HFF-Myc (cell line): Measurements from ENCODE around the gene DPEP3.
"Not testable (repeated sequence)": the region's sequence is repeated elsewhere in the genome, so short reads cannot be mapped to it uniquely, and the experiment has no call there.

ENCODE experiments used
- DNase-seq: peaks from one replicate; pipeline ENCODE4 v3.0.0-alpha.2; 2011; ENCODE audit warnings: low read depth; ENCODE audit errors: extremely low read depth
- H3K4me3 ChIP-seq: replicated peaks from 2 replicates; pipeline ENCODE4 v1.5.1; 2011; ENCODE audit warnings: low read depth, mild to moderate bottlenecking, control low read depth, low read length
- TF ChIP-seq, protein P1 (sequence below): IDR thresholded peaks from 2 replicates; pipeline ENCODE4 v1.5.1; 2012; ENCODE audit warnings: mild to moderate bottlenecking, low read depth, low read length, control low read depth; ENCODE audit errors: missing control alignments

DPEP3 gene

DNA sequence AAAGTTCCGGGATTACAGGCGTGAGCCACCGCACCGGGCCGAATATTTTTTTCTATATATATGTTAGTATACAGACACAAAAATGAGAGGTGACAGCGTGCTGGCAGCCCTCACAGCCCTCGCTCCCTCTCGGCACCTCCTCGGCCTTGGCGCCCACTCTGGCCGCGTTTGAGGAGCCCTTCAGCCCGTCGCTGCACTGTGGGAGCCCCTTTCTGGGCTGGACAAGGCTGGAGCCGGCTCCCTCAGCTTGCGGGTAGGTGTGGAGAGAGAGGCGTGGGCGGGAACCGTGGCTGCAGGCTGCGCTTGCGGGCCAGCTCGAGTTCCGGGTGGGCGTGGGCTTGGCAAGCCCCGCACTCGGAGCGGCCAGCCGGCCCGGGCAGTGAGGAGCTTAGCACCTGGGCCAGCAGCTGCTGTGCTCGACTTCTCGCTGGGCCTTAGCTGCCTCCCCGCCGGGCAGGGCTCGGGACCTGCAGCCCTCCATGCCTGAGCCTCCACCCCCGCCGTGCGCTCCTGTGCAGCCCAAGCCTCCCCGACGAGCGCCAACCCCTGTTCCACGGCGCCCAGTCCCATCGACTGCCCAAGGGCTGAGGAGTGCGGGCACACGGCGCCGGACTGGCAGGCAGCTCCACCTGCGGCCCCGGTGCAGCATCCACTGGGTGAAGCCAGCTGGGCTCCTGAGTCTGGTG lies 1.9 kb upstream of the DPEP3 start:
- no peak for DNase-seq
- TF ChIP-seq, protein P1, sequence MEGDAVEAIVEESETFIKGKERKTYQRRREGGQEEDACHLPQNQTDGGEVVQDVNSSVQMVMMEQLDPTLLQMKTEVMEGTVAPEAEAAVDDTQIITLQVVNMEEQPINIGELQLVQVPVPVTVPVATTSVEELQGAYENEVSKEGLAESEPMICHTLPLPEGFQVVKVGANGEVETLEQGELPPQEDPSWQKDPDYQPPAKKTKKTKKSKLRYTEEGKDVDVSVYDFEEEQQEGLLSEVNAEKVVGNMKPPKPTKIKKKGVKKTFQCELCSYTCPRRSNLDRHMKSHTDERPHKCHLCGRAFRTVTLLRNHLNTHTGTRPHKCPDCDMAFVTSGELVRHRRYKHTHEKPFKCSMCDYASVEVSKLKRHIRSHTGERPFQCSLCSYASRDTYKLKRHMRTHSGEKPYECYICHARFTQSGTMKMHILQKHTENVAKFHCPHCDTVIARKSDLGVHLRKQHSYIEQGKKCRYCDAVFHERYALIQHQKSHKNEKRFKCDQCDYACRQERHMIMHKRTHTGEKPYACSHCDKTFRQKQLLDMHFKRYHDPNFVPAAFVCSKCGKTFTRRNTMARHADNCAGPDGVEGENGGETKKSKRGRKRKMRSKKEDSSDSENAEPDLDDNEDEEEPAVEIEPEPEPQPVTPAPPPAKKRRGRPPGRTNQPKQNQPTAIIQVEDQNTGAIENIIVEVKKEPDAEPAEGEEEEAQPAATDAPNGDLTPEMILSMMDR: no peak
- no peak overlapping the region for H3K4me3 ChIP-seq

DNA sequence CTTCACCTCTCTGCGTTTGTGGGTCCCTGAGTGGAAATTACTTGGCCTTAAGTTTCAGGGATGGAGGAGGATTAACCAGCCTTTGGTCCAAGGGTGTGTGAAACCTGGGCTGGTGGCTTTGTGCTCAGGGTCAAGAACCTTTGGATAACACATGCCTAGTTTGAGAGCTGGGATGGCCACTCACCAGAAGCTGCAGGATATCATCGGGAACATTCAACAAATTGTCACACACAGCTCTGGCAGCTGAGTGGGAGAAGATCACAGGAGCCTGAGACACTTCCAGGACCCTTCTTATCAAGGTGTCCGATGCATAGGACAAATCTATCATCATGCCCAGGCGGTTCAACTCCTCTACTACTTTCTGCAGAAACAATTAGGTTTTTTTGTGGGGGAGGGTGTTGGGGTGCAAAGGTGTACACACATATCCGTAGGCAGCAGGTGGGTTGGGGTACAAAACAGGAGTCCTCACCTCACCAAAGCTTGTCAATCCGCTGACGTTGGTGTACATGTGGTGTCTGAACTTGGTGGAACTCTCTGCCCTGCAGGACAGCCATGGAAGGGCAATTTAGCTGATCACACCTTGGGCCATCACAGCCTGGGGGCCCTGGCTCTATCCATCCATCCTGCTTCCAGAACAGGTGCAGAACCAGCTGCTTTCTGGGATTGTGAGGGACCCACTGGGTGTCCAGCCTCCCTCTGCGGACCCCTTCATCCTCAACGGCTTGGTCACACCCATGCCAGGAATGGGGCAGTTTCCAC lies 2.7 kb downstream of the DPEP3 start:
- DNase-seq: no peak
- TF ChIP-seq, protein P1: no peak
- no peak overlapping the region for H3K4me3 ChIP-seq

DNA sequence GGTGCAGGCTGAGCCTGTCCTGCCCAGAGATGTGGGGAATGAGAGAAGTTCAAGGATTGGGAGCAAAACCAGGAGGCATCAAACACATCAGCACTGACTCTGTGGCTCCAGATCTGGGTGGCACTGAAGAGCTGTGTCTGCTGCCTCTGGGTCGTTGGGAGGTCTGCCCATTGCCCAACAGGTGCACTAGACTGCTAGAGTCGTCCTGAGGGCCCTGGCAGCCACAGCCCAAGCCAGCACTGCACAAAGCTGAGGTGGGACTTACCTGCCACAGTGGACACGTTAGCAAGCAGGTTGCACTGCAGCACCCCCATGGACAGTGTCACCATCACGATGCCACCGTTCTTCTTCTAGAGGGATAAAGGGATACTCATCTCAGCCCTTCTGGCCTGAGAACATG lies 3.3 kb downstream of the DPEP3 start:
- no peak overlapping the region for H3K4me3 ChIP-seq
- TF ChIP-seq, protein P1: no peak
- no peak for DNase-seq

DNA sequence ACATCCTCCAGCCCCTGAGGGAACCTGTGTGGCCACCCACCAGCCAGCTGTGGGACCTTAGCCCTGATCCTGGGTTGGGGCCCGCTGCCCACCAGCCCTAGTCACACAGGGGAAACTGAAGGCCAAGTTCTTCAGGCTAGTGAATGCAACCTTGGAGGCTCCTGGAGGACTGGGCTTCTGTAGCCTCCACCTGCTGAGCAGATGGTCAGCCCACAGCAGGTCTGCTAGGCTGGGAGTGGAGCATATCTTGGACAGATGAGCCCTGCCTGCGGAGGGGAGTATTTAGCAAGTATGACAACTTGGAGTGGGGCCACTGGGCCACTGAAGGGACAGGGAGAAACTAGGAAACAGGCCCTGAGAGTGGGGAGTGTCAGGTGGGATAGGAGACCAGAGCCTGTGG lies 4.1 kb downstream of the DPEP3 start:
- DNase-seq: no peak
- no peak overlapping the region for H3K4me3 ChIP-seq
- TF ChIP-seq, protein P1: no peak

DNA sequence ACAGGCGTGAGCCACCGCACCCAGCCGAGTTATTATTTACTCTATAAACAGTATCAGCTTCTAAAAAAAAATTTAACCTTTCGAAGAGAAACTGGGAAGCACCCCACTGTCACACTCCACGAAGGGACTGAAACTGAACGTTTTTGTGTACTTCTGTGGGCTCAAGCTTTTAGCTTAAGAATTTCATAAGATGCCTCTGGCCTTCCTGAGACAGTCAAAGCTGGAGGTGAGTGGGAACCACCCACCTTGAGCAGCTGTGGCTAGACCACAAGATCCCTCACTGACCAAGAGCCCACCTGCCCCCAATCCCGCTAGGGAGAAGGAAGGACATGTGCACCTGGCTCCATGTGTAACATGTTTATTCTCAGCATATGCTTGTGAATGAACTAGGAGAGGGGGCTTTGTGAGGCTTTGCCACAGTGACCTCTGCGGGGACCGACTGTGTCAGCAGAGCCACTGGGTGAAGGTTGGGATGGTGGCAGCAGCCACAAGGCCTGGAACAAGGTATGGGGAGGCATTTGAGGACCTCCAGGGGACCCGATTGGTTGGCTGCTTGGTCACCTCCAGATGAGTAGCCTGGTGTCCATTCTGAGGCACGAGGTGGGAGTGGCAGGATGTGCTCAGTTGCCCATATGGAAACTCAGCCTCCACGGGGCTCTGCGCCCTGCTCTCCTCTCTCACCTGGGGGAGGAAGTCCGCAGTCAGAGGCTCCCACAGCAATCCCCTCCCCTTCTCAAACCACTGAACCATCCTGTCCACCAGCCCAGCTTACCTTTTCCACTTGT lies 4.8 kb downstream of the DPEP3 start:
- DNase-seq: no peak
- no peak overlapping the region for H3K4me3 ChIP-seq
- TF ChIP-seq, protein P1: no peak

DNA sequence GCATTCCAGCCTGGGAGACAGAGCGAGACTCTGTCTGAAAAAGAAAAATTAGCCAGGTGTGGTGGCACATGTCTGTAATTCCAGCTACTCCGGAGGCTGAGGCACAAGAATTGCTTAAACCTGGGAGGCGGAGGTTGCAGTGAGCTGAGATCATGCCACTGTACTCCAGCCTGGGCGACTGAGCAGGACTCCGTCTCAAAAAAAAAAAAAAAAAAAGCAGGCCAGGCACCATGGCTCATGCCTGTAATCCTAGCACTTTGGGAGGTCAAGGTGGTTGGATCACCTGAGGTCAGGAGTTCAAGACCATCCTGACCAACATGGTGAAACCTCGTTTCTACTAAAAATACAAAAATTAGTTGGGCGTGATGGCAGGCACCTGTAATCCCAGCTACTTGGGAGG lies 8.0 kb downstream of the DPEP3 start:
- not testable (repeated sequence) for DNase-seq, H3K4me3 ChIP-seq

DNA sequence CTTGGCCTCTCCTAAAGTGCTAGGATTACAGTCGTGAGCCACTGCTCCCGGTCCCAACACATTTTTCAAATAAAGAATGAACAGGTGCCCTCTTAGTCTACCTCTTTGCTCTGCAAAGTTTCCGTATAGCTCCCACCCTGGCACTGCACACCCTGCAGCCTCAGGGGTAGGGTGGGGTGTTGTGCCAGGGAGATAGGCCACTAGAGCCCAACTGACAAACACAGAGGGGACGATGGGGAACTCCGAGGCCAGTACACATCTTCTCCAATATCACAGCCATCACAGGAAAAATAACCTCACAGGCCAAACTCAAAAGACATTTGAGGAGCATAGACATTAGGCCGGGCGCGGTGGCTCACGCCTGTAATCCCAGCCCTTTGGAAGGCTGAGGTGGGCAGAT lies 9.2 kb downstream of the DPEP3 start:
- TF ChIP-seq, protein P1: no peak
- DNase-seq: no peak
- no peak overlapping the region for H3K4me3 ChIP-seq
